ENCODE measurements around the gene ABCA13.

- TF ChIP-seq, protein P1, sequence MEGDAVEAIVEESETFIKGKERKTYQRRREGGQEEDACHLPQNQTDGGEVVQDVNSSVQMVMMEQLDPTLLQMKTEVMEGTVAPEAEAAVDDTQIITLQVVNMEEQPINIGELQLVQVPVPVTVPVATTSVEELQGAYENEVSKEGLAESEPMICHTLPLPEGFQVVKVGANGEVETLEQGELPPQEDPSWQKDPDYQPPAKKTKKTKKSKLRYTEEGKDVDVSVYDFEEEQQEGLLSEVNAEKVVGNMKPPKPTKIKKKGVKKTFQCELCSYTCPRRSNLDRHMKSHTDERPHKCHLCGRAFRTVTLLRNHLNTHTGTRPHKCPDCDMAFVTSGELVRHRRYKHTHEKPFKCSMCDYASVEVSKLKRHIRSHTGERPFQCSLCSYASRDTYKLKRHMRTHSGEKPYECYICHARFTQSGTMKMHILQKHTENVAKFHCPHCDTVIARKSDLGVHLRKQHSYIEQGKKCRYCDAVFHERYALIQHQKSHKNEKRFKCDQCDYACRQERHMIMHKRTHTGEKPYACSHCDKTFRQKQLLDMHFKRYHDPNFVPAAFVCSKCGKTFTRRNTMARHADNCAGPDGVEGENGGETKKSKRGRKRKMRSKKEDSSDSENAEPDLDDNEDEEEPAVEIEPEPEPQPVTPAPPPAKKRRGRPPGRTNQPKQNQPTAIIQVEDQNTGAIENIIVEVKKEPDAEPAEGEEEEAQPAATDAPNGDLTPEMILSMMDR (tag by site-specific recombination; IDR thresholded peaks at IDR 0.05): no peak
- TF ChIP-seq ZBTB11 (tag by site-specific recombination; conservative IDR thresholded peaks at IDR 0.05; ENCODE audit: low read depth) (no peak), ZNF174 (tag by site-specific recombination; IDR thresholded peaks at IDR 0.05) (no peak), SETDB1 (IDR thresholded peaks at IDR 0.05; ENCODE audit: insufficient read length, low read length) (no peak), KLF1 (tag by site-specific recombination; IDR thresholded peaks at IDR 0.05) (no peak)
- TF ChIP-seq, protein P2, sequence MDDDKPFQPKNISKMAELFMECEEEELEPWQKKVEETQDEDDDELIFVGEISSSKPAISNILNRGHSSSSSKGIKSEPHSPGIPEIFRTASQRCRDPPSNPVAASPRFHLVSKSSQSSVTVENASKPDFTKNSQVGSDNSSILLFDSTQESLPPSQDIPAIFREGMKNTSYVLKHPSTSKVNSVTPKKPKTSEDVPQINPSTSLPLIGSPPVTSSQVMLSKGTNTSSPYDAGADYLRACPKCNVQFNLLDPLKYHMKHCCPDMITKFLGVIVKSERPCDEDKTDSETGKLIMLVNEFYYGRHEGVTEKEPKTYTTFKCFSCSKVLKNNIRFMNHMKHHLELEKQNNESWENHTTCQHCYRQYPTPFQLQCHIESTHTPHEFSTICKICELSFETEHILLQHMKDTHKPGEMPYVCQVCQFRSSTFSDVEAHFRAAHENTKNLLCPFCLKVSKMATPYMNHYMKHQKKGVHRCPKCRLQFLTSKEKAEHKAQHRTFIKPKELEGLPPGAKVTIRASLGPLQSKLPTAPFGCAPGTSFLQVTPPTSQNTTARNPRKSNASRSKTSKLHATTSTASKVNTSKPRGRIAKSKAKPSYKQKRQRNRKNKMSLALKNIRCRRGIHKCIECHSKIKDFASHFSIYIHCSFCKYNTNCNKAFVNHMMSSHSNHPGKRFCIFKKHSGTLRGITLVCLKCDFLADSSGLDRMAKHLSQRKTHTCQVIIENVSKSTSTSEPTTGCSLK (tag by site-specific recombination; IDR thresholded peaks at IDR 0.05): no peak
Measured at GRCh38 chr7:48255046-48255445, 83.8 kb downstream of the ABCA13 start.
